Natural killer cell (primary cell): Measurements from ENCODE around the gene FSTL4. TPM values are rescaled to one million over a fixed set of nuclear protein-coding genes. Genes with fewer than 3 reads are reported as not detected.

Experiments
- ATAC-seq, 3 donors: fragments of 150-1000 bp in 2 of 3; fragments of 200-7000 bp in 1 of 3; cut with Tn5 transposase; 1 replicate in 1 of 3; 2 replicates in 2 of 3; pipeline ENCODE4 v1.10.0; 2021; ENCODE audit warnings: mild to moderate bottlenecking in 2 of 3, moderate library complexity in 2 of 3
- DNase-seq, 2 donors: peaks; one replicate each; pipeline versions ENCODE4 v3.0.0 to v3.0.0-alpha.2; 2013 to 2021; ENCODE audit warnings: mixed read lengths in 1 of 2
- H3K27ac ChIP-seq: one replicate; pipeline ENCODE4 v1.5.1; 2013; ENCODE audit warnings: mild to moderate bottlenecking, low read length
- H3K27me3 ChIP-seq: one replicate; pipeline ENCODE4 v1.6.1; 2013; ENCODE audit warnings: low read length; ENCODE audit not compliant: control insufficient read depth, insufficient read depth
- H3K36me3 ChIP-seq: one replicate; pipeline ENCODE4 v1.6.1; 2013; ENCODE audit warnings: low read length; ENCODE audit not compliant: control insufficient read depth, insufficient read depth
- H3K4me1 ChIP-seq: one replicate; pipeline ENCODE4 v1.6.1; 2013; ENCODE audit warnings: low read length; ENCODE audit not compliant: control insufficient read depth, insufficient read depth
- H3K4me3 ChIP-seq: one replicate; pipeline ENCODE4 v1.5.1; 2013; ENCODE audit warnings: low read length
- H3K9me3 ChIP-seq: one replicate; pipeline ENCODE4 v1.6.1; 2013; ENCODE audit warnings: low read length; ENCODE audit not compliant: control insufficient read depth, insufficient read depth
- H3K27ac Mint-ChIP-seq, 2 donors: one replicate each; pipeline ENCODE4 v1.8.0; 2022; ENCODE audit warnings: mild to moderate bottlenecking in 2 of 2, mixed read lengths in 2 of 2, moderate library complexity in 1 of 2
- H3K27me3 Mint-ChIP-seq, 2 donors: one replicate each; pipeline ENCODE4 v1.8.0; 2022; ENCODE audit warnings: low read depth in 2 of 2, mixed read lengths in 2 of 2
- H3K36me3 Mint-ChIP-seq: one replicate; pipeline ENCODE4 v1.8.0; 2022; ENCODE audit warnings: mixed read lengths
- H3K4me1 Mint-ChIP-seq, 2 donors: one replicate each; pipeline ENCODE4 v1.8.0; 2022; ENCODE audit warnings: mixed read lengths in 2 of 2
- H3K4me3 Mint-ChIP-seq: one replicate; pipeline ENCODE4 v1.8.0; 2022; ENCODE audit warnings: mild to moderate bottlenecking, moderate library complexity, mixed read lengths
- H3K9me3 Mint-ChIP-seq, 2 donors: one replicate each; pipeline ENCODE4 v1.8.0; 2022; ENCODE audit warnings: mixed read lengths in 2 of 2
- CTCF ChIP-seq: fragments of 200-600 bp; IDR thresholded peaks from one replicate; pipeline ENCODE4 v1.8.0; 2022; ENCODE audit warnings: antibody characterized with exemption
- WGBS: methylation state at CpG from one replicate; pipeline ENCODE4 v1.1.7; 2013; ENCODE audit warnings: missing lambda C conversion rate; ENCODE audit not compliant: insufficient coverage; 5-methylcytosine and 5-hydroxymethylcytosine counted together
- intact Hi-C: fragments of 100-400 bp; cut with micrococcal nuclease; formaldehyde crosslinking; loops from one replicate; pipeline ENCODE4 v1.14.2; 2022
- total RNA-seq, 4 donors: library from RNA; stranded (reverse); fragments of 120-200 nt in 1 of 4; gene quantifications; one replicate each; pipeline versions ENCODE4 v1.2.3 to v1.2.4, GENCODE V29; 2013 to 2022

Gene FSTL4
- total RNA-seq, 3 donors from 2014 or later (not counting 1 experiment from before 2014, with no cell fraction given) = 0.11 to 0.75 (median 0.55) TPM

- DNase-seq (peak in 1 of 2 donors; percentile 4), ATAC-seq (no peak)
- Mint-ChIP-seq H3K4me3 (no peak overlapping the region), H3K4me1 (no peaks in the 10 kb centered on the region), H3K36me3 (no peaks in the 10 kb centered on the region), H3K27ac (no peak overlapping the region), H3K9me3 (no peaks in the 10 kb centered on the region), H3K27me3 (peaks cover 0 to 7% of the 10 kb centered on the region in 2 donors)
- H3K4me1 ChIP-seq = no peaks in the 10 kb centered on the region
- no peak overlapping the region for H3K4me3 ChIP-seq
- H3K27ac ChIP-seq = no peak overlapping the region
- intact Hi-C loops = no loop called here
- 71% methylated on average over 9 of the region's 9 CpGs for WGBS
- no peak for TF ChIP-seq CTCF
- H3K9me3 ChIP-seq = no peaks in the 10 kb centered on the region
- no peaks in the 10 kb centered on the region for H3K36me3 ChIP-seq
- no peaks in the 10 kb centered on the region for H3K27me3 ChIP-seq
Measured at GRCh38 chr5:133354323-133355185, 257.8 kb downstream of the FSTL4 start.

GRCh38 chr5:133353741-133354140 is 258.6 kb downstream of the FSTL4 start:
- ATAC-seq (no peak), DNase-seq (peak in 1 of 2 donors; percentile 4)
- Histone ChIP-seq H3K27ac (no peak overlapping the region), H3K4me3 (no peak overlapping the region), H3K9me3 (no peaks in the 10 kb centered on the region), H3K27me3 (no peaks in the 10 kb centered on the region), H3K4me1 (no peaks in the 10 kb centered on the region), H3K36me3 (no peaks in the 10 kb centered on the region)
- Mint-ChIP-seq H3K4me1 (no peaks in the 10 kb centered on the region), H3K9me3 (no peaks in the 10 kb centered on the region), H3K27ac (no peak overlapping the region), H3K4me3 (no peak overlapping the region), H3K27me3 (peaks cover 3 to 7% of the 10 kb centered on the region in 2 donors), H3K36me3 (no peaks in the 10 kb centered on the region)
- no peak for TF ChIP-seq CTCF
- intact Hi-C loops = no loop called here
- WGBS = 87% methylated on average over 8 of the region's 8 CpGs

GRCh38 chr5:133348406-133348805 is 263.9 kb downstream of the FSTL4 start:
- no peaks in the 10 kb centered on the region for H3K4me1 ChIP-seq
- H3K4me3 Mint-ChIP-seq = no peak overlapping the region
- ATAC-seq = no peak
- DNase-seq = no peak
- intact Hi-C loops = no loop called here
- no peak overlapping the region for H3K27ac ChIP-seq
- 91% methylated on average over 4 of the region's 4 CpGs for WGBS
- no peaks in the 10 kb centered on the region for H3K27me3 ChIP-seq
- no peaks in the 10 kb centered on the region for H3K9me3 Mint-ChIP-seq
- no peak for TF ChIP-seq CTCF
- no peaks in the 10 kb centered on the region for H3K36me3 Mint-ChIP-seq
- H3K27me3 Mint-ChIP-seq = peaks cover 20 to 29% of the 10 kb centered on the region in 2 donors
- H3K9me3 ChIP-seq = no peaks in the 10 kb centered on the region
- H3K4me3 ChIP-seq = no peak overlapping the region
- H3K36me3 ChIP-seq = no peaks in the 10 kb centered on the region
- no peaks in the 10 kb centered on the region for H3K4me1 Mint-ChIP-seq
- no peak overlapping the region for H3K27ac Mint-ChIP-seq
